AG08395 (cell line): Measurements from ENCODE around the gene DNMT3B.
A peak's percentile ranks its signal among the peaks of the same experiment; 100 is the strongest.

Experiments
- DNase-seq: peaks from one replicate; pipeline ENCODE4 v3.0.0; 2012; ENCODE audit warnings: mixed read lengths, low spot score

DNMT3B gene

GRCh38 chr20:32823737-32824588 is 61.8 kb downstream of the DNMT3B start:
- DNase-seq, result no peak

- DNase-seq, result peak; percentile 39
These were observed 66.0 kb downstream of the DNMT3B start for GRCh38 chr20:32828029-32828680.

- peak; percentile 43 for DNase-seq
These were observed 67.3 kb downstream of the DNMT3B start for GRCh38 chr20:32829311-32830005.

GRCh38 chr20:32830437-32830836 is 68.3 kb downstream of the DNMT3B start:
- no peak for DNase-seq

- no peak for DNase-seq
These were observed 69.8 kb downstream of the DNMT3B start for GRCh38 chr20:32831982-32832381.

- no peak for DNase-seq
These were observed 70.5 kb downstream of the DNMT3B start for GRCh38 chr20:32832664-32833063.

GRCh38 chr20:32834972-32835371 is 72.8 kb downstream of the DNMT3B start:
- DNase-seq, result no peak

GRCh38 chr20:32837157-32837556 is 75.0 kb downstream of the DNMT3B start:
- no peak for DNase-seq

GRCh38 chr20:32839227-32839981 is 77.2 kb downstream of the DNMT3B start:
- DNase-seq, result no peak

GRCh38 chr20:32839982-32840285 is 77.7 kb downstream of the DNMT3B start:
- DNase-seq, result no peak

- no peak for DNase-seq
These were observed 79.0 kb downstream of the DNMT3B start for GRCh38 chr20:32841174-32841573.

- no peak for DNase-seq
These were observed 79.4 kb downstream of the DNMT3B start for GRCh38 chr20:32841632-32842031.

- DNase-seq, result no peak
These were observed 80.7 kb downstream of the DNMT3B start for GRCh38 chr20:32842688-32843524.

GRCh38 chr20:32845786-32846185 is 83.6 kb downstream of the DNMT3B start:
- no peak for DNase-seq

GRCh38 chr20:32846852-32847251 is 84.7 kb downstream of the DNMT3B start:
- DNase-seq, result no peak

GRCh38 chr20:32847964-32848363 is 85.8 kb downstream of the DNMT3B start:
- DNase-seq, result no peak

GRCh38 chr20:32848846-32849245 is 86.7 kb downstream of the DNMT3B start:
- no peak for DNase-seq

GRCh38 chr20:32849577-32849976 is 87.4 kb downstream of the DNMT3B start:
- no peak for DNase-seq

GRCh38 chr20:32855387-32855786 is 93.2 kb downstream of the DNMT3B start:
- no peak for DNase-seq

GRCh38 chr20:32858189-32858588 is 96.0 kb downstream of the DNMT3B start:
- DNase-seq, result no peak
